BLaER1 treated with 17β-estradiol and CSF1 and Interleukin-3, amounts not matched to agents 10 nM and 100 nM (cell line): ENCODE results near the gene CROCC.
"Not testable (repeated sequence)": the region's sequence is repeated elsewhere in the genome, so short reads cannot be mapped to it uniquely, and the experiment has no call there.

ENCODE experiments used
- H3K27ac ChIP-seq, 11 experiments: shearing (Covaris generic); formaldehyde crosslinking; 2 replicates each; pipeline ENCODE4 v1.8.1; 2022
- H3K27me3 ChIP-seq, 11 experiments: shearing (Covaris generic); formaldehyde crosslinking; 2 replicates each; pipeline ENCODE4 v1.8.1; 2022
- H3K36me3 ChIP-seq, 11 experiments: shearing (Covaris generic); formaldehyde crosslinking; 2 replicates each; pipeline ENCODE4 v1.8.1; 2022
- H3K4me1 ChIP-seq, 10 experiments: shearing (Covaris generic); formaldehyde crosslinking; 2 replicates each; pipeline ENCODE4 v1.8.1; 2022
- H3K4me2 ChIP-seq, 11 experiments: shearing (Covaris generic); formaldehyde crosslinking; 2 replicates each; pipeline ENCODE4 v1.8.1; 2022
- H3K4me3 ChIP-seq, 10 experiments: shearing (Covaris generic); formaldehyde crosslinking; 2 replicates each; pipeline ENCODE4 v1.8.1; 2022
- H3K9ac ChIP-seq, 11 experiments: shearing (Covaris generic); formaldehyde crosslinking; 2 replicates each; pipeline ENCODE4 v1.8.1; 2022
- H3K9me3 ChIP-seq, 11 experiments: shearing (Covaris generic); formaldehyde crosslinking; replicated peaks in 1 of 11; 2 replicates each; pipeline ENCODE4 v1.8.1; 2022
- H4K20me1 ChIP-seq, 11 experiments: shearing (Covaris generic); formaldehyde crosslinking; 2 replicates each; pipeline ENCODE4 v1.8.1; 2022
- Cebpa-rat ChIP-seq, 11 experiments: shearing (Covaris generic); IDR thresholded peaks; 2 replicates each; pipeline ENCODE4 v1.8.1; 2022

Gene CROCC

GRCh38 chr1:16905868-16906702 is 15.6 kb upstream of the CROCC start:
- Histone ChIP-seq H3K4me1 (peaks cover 48 to 63% (median 55%) of the 10 kb centered on the region in 10 experiments), H3K9me3 (peaks cover 12 to 20% (median 16%) of the 10 kb centered on the region in 11 experiments; a peak in 20 of 22 replicates), H3K4me2 (peak overlapping the region; percentile 60 to 94 (median 71))

DNA sequence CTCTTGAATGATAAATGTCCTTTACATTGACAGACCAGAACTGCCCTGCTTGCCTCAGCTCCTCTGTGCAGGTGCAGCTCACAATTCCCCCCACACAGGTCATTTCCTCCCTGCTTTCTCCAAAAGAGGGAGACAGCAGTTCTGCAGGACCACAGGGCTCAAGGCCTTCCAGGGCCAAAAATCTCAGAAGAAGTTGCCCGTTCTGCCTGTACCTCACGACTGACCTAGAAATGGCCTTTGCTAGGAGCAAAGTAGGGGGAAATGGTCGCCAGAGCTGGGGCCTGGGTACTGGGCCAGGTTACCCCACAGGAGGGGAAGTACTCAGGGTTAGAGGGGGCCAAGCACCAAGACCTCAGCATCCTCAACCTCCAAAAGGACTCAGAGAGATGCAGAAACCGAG is 14.9 kb upstream of the CROCC start:
- Histone ChIP-seq H3K9ac (no peak overlapping the region), H3K27ac (peak overlapping the region in 1 of 11 experiments; percentile 98; a peak in 2 of 22 replicates), H3K4me2 (peak overlapping the region; percentile 60 to 94 (median 71); a peak in 21 of 22 replicates), H4K20me1 (no peaks in the 10 kb centered on the region), H3K36me3 (no peaks in the 10 kb centered on the region), H3K9me3 (peaks cover 12 to 20% (median 16%) of the 10 kb centered on the region in 11 experiments; a peak in 20 of 22 replicates), H3K4me3 (no peak overlapping the region), H3K27me3 (no peaks in the 10 kb centered on the region), H3K4me1 (peaks cover 46 to 56% (median 50%) of the 10 kb centered on the region in 10 experiments)
- no peak for TF ChIP-seq Cebpa-rat (IDR thresholded peaks at IDR 0.05)

More at GRCh38 chr1:16905868-16906702, 15.6 kb upstream of the CROCC start:
- Histone ChIP-seq H3K27me3 (no peaks in the 10 kb centered on the region), H3K9ac (peak overlapping the region in 10 of 11 experiments; percentile 94 to 97 (median 96); a peak in 18 of 22 replicates), H3K27ac (peak overlapping the region in 10 of 11 experiments; percentile 96 to 98 (median 98); a peak in 20 of 22 replicates), H4K20me1 (no peaks in the 10 kb centered on the region), H3K4me3 (peak overlapping the region in 9 of 10 experiments; percentile 9 to 65 (median 27); a peak in 9 of 20 replicates), H3K36me3 (no peaks in the 10 kb centered on the region)
- no peak for TF ChIP-seq Cebpa-rat (IDR thresholded peaks at IDR 0.05)

GRCh38 chr1:16907870-16908758 is 13.6 kb upstream of the CROCC start:
- no peaks in the 10 kb centered on the region for H3K27me3 ChIP-seq
- H3K27ac ChIP-seq: 0 out of 22 replicates have a peak overlapping the region, but pooled peaks of 1 of the 11 experiments have one; percentile 2
- no peak for TF ChIP-seq Cebpa-rat (IDR thresholded peaks at IDR 0.05)
- H3K4me2 ChIP-seq: peak overlapping the region; percentile 6 to 90 (median 71); a peak in 19 of 22 replicates
- H3K9me3 ChIP-seq: peaks cover 12 to 20% (median 16%) of the 10 kb centered on the region in 11 experiments; a peak in 20 of 22 replicates
- no peak overlapping the region for H3K9ac ChIP-seq
- H3K36me3 ChIP-seq: no peaks in the 10 kb centered on the region
- 0 out of 22 replicates have a peak, but pooled peaks cover 0 to 4% (median 0%) of the 10 kb centered on the region in 11 experiments for H4K20me1 ChIP-seq
- H3K4me1 ChIP-seq: peaks cover 48 to 58% (median 51%) of the 10 kb centered on the region in 10 experiments
- no peak overlapping the region for H3K4me3 ChIP-seq

GRCh38 chr1:16911851-16912721 is 9.6 kb upstream of the CROCC start:
- peaks cover 31 to 51% (median 45%) of the 10 kb centered on the region in 10 experiments for H3K4me1 ChIP-seq
- not testable (repeated sequence) for H3K9me3 ChIP-seq, H3K27ac ChIP-seq, H4K20me1 ChIP-seq, H3K36me3 ChIP-seq, H3K27me3 ChIP-seq, H3K4me3 ChIP-seq, H3K9ac ChIP-seq
- peak overlapping the region; percentile 85 to 100 (median 96) for H3K4me2 ChIP-seq

GRCh38 chr1:16912742-16913141 is 9.0 kb upstream of the CROCC start:
- H4K20me1 ChIP-seq, H3K27ac ChIP-seq, H3K27me3 ChIP-seq, H3K36me3 ChIP-seq, H3K9me3 ChIP-seq: not testable (repeated sequence)
- Histone ChIP-seq H3K9ac (peak overlapping the region in 5 of 11 experiments; percentile 79 to 90 (median 90); a peak in 5 of 22 replicates), H3K4me2 (peak overlapping the region; percentile 85 to 100 (median 96)), H3K4me3 (peak overlapping the region in 6 of 10 experiments; percentile 65 to 96 (median 84); a peak in 3 of 20 replicates), H3K4me1 (peaks cover 26 to 45% (median 39%) of the 10 kb centered on the region in 10 experiments)

GRCh38 chr1:16913181-16913832 is 8.4 kb upstream of the CROCC start:
- no peaks in the 10 kb centered on the region for H3K36me3 ChIP-seq
- peak overlapping the region; percentile 63 to 90 (median 86) for H3K9ac ChIP-seq
- H3K4me3 ChIP-seq: peak overlapping the region; percentile 65 to 96 (median 82)
- peak overlapping the region; percentile 85 to 100 (median 96) for H3K4me2 ChIP-seq
- H3K27me3 ChIP-seq: no peaks in the 10 kb centered on the region
- peak overlapping the region in 9 of 11 experiments; percentile 34 to 70 (median 60); a peak in 15 of 22 replicates for H3K27ac ChIP-seq
- peaks cover 0 to 8% (median 0%) of the 10 kb centered on the region in 11 experiments; a peak in 1 of 22 replicates for H4K20me1 ChIP-seq
- H3K9me3 ChIP-seq: no peaks in the 10 kb centered on the region
- peaks cover 20 to 39% (median 33%) of the 10 kb centered on the region in 10 experiments for H3K4me1 ChIP-seq
- no peak for TF ChIP-seq Cebpa-rat (IDR thresholded peaks at IDR 0.05)

- Histone ChIP-seq H3K4me1 (peaks cover 20 to 36% (median 32%) of the 10 kb centered on the region in 10 experiments), H3K36me3 (no peaks in the 10 kb centered on the region), H3K27me3 (no peaks in the 10 kb centered on the region), H3K4me2 (peak overlapping the region; percentile 85 to 100 (median 96)), H3K4me3 (peak overlapping the region; percentile 65 to 96 (median 82)), H3K9me3 (no peaks in the 10 kb centered on the region), H3K27ac (peak overlapping the region; percentile 30 to 87 (median 80); a peak in 21 of 22 replicates), H4K20me1 (peaks cover 0 to 8% (median 0%) of the 10 kb centered on the region in 11 experiments; a peak in 1 of 22 replicates), H3K9ac (peak overlapping the region; percentile 77 to 90 (median 86))
- TF ChIP-seq Cebpa-rat (IDR thresholded peaks at IDR 0.05): no peak
Observed at GRCh38 chr1:16913833-16914662, 7.7 kb upstream of the CROCC start.

GRCh38 chr1:16914928-16915626 is 6.7 kb upstream of the CROCC start:
- H3K27me3 ChIP-seq, H4K20me1 ChIP-seq, H3K9me3 ChIP-seq, H3K36me3 ChIP-seq: not testable (repeated sequence)
- Histone ChIP-seq H3K4me1 (peaks cover 20 to 35% (median 32%) of the 10 kb centered on the region in 10 experiments), H3K4me2 (peak overlapping the region; percentile 85 to 99 (median 96)), H3K4me3 (peak overlapping the region; percentile 65 to 96 (median 82); a peak in 18 of 20 replicates), H3K9ac (peak overlapping the region; percentile 77 to 90 (median 86); a peak in 20 of 22 replicates), H3K27ac (peak overlapping the region in 7 of 11 experiments; percentile 69 to 87 (median 80); a peak in 7 of 22 replicates)
